IMR-90 (cell line): ENCODE measurements around the gene MAZ. TPM values are rescaled to one million over a fixed set of nuclear protein-coding genes. Genes with fewer than 3 reads are reported as not detected.

Experiments
- ATAC-seq: fragments of 200-7000 bp; cut with Tn5 transposase; 2 replicates; pipeline ENCODE4 v1.9.1; 2020; ENCODE audit warnings: low read depth, mild to moderate bottlenecking, moderate library complexity
- BruUV-seq: library from RNA; stranded (reverse); fragments of 400-500 nt; replicated peaks from 2 replicates; lab custom pipeline; 2021; lab: Mats Ljungman, UMichigan
- CTCF ChIA-PET: fragments of 300-600 bp; formaldehyde crosslinking; extraction: SDS; loops from one replicate; lab custom pipeline; 2021; ENCODE audit warnings: antibody characterized with exemption; lab: Yijun Ruan, JAX
- POLR2A ChIA-PET: fragments of 300-600 bp; sonication (Branson Sonifier 250); formaldehyde crosslinking; loops from one replicate; lab custom pipeline; 2022; ENCODE audit warnings: antibody characterized with exemption; ENCODE audit not compliant: unreplicated experiment; lab: Charles Lee
- DNase-seq: peaks from one replicate; pipeline ENCODE4 v3.0.0; 2013
- H2AFZ ChIP-seq: replicated peaks from 2 replicates; pipeline ENCODE3; 2013; ENCODE audit warnings: low read length, mild to moderate bottlenecking; ENCODE audit not compliant: poor library complexity
- H2AK5ac ChIP-seq: 2 replicates; pipeline ENCODE4 v1.6.1; 2013; ENCODE audit warnings: low read depth, low read length, inconsistent platforms
- H2AK9ac ChIP-seq: replicated peaks from 2 replicates; pipeline ENCODE3; 2013; ENCODE audit warnings: mild to moderate bottlenecking, low read depth, low read length, moderate library complexity; ENCODE audit not compliant: poor library complexity
- H2BK120ac ChIP-seq: 2 replicates; pipeline ENCODE4 v1.6.1; 2013; ENCODE audit warnings: low read depth, low read length, inconsistent platforms
- H2BK15ac ChIP-seq: 3 replicates; pipeline ENCODE4 v1.6.1; 2013; ENCODE audit warnings: low read depth, low read length, inconsistent platforms
- H2BK20ac ChIP-seq: 2 replicates; pipeline ENCODE4 v1.6.1; 2013; ENCODE audit warnings: low read depth, mild to moderate bottlenecking, inconsistent platforms, low read length, moderate library complexity
- H2BK5ac ChIP-seq: 2 replicates; pipeline ENCODE4 v1.6.1; 2013; ENCODE audit warnings: mild to moderate bottlenecking, low read depth, low read length, inconsistent platforms; ENCODE audit not compliant: poor library complexity, severe bottlenecking
- H3K14ac ChIP-seq: replicated peaks from 2 replicates; pipeline ENCODE4 v1.6.1; 2013; ENCODE audit warnings: low read depth, low read length, inconsistent platforms
- H3K18ac ChIP-seq: 2 replicates; pipeline ENCODE4 v1.6.1; 2013; ENCODE audit warnings: low read depth, low read length, control low read depth
- H3K23ac ChIP-seq: 2 replicates; pipeline ENCODE4 v1.6.1; 2013; ENCODE audit warnings: low read depth, low read length, inconsistent platforms
- H3K27ac ChIP-seq: 2 replicates; pipeline ENCODE4 v1.5.1; 2013; ENCODE audit warnings: mild to moderate bottlenecking, control low read depth, low read length; ENCODE audit not compliant: insufficient read depth
- H3K27me3 ChIP-seq: 2 replicates; pipeline ENCODE4 v1.6.1; 2013; ENCODE audit warnings: low read length; ENCODE audit not compliant: control insufficient read depth, insufficient read depth
- H3K36me3 ChIP-seq: 2 replicates; pipeline ENCODE4 v1.6.1; 2013; ENCODE audit warnings: low read length, mixed read lengths; ENCODE audit not compliant: control insufficient read depth, insufficient read depth
- H3K4ac ChIP-seq: 2 replicates; pipeline ENCODE4 v1.6.1; 2013; ENCODE audit warnings: low read depth, low read length, inconsistent platforms
- H3K4me1 ChIP-seq: 2 replicates; pipeline ENCODE4 v1.6.1; 2013; ENCODE audit warnings: low read length, mixed read lengths; ENCODE audit not compliant: control insufficient read depth, insufficient read depth
- H3K4me2 ChIP-seq: 2 replicates; pipeline ENCODE4 v1.6.1; 2013; ENCODE audit warnings: low read depth, mild to moderate bottlenecking, control low read depth, low read length, moderate library complexity
- H3K4me3 ChIP-seq: 2 replicates; pipeline ENCODE4 v1.5.1; 2013; ENCODE audit warnings: low read depth, mild to moderate bottlenecking, control low read depth, low read length, moderate library complexity; ENCODE audit not compliant: insufficient read depth
- H3K56ac ChIP-seq: 2 replicates; pipeline ENCODE4 v1.6.1; 2013; ENCODE audit warnings: low read length, inconsistent platforms; ENCODE audit not compliant: insufficient read depth; ENCODE audit errors: extremely low read depth
- H3K79me1 ChIP-seq, 2 experiments: 2 replicates each; pipeline ENCODE4 v1.6.1; 2013; ENCODE audit warnings: low read length in 2 of 2, inconsistent platforms in 1 of 2, low read depth in 1 of 2
- H3K9ac ChIP-seq: 2 replicates; pipeline ENCODE4 v1.6.1; 2013; ENCODE audit warnings: low read depth, low read length, control low read depth
- H3K9me1 ChIP-seq: 2 replicates; pipeline ENCODE4 v1.6.1; 2013; ENCODE audit warnings: low read length, inconsistent platforms; ENCODE audit not compliant: insufficient read depth
- H3K9me3 ChIP-seq: 2 replicates; pipeline ENCODE4 v1.6.1; 2013; ENCODE audit warnings: low read length; ENCODE audit not compliant: control insufficient read depth, insufficient read depth
- H4K20me1 ChIP-seq: 2 replicates; pipeline ENCODE4 v1.6.1; 2013; ENCODE audit warnings: low read length, inconsistent platforms; ENCODE audit not compliant: insufficient read depth
- H4K5ac ChIP-seq: 2 replicates; pipeline ENCODE4 v1.6.1; 2013; ENCODE audit warnings: mild to moderate bottlenecking, low read depth, low read length, control low read depth
- H4K8ac ChIP-seq, 2 experiments: 2 replicates each; pipeline ENCODE4 v1.6.1; 2013; ENCODE audit warnings: low read depth in 2 of 2, low read length in 2 of 2, control low read depth in 1 of 2, inconsistent platforms in 1 of 2
- H4K91ac ChIP-seq: 2 replicates; pipeline ENCODE4 v1.6.1; 2013; ENCODE audit warnings: low read depth, low read length, inconsistent platforms; ENCODE audit not compliant: insufficient read depth
- CEBPB ChIP-seq: IDR thresholded peaks from 2 replicates; pipeline ENCODE4 v1.6.1; 2012; ENCODE audit warnings: low read depth, low read length, improper control_type of control experiment
- ELK1 ChIP-seq: fragments of 150-350 bp; IDR thresholded peaks from 2 replicates; pipeline ENCODE4 v1.6.1; 2016; ENCODE audit warnings: low read depth, mild to moderate bottlenecking, low read length, moderate library complexity, borderline replicate concordance
- FOS ChIP-seq: fragments of 150-350 bp; IDR thresholded peaks from 2 replicates; pipeline ENCODE4 v1.6.1; 2016; ENCODE audit warnings: low read depth, low read length
- MAZ ChIP-seq: IDR thresholded peaks from 2 replicates; pipeline ENCODE4 v1.6.1; 2012; ENCODE audit warnings: low read depth, mild to moderate bottlenecking, low read length, improper control_type of control experiment, moderate library complexity, borderline replicate concordance
- MXI1 ChIP-seq: IDR thresholded peaks from 2 replicates; pipeline ENCODE4 v1.6.1; 2012; ENCODE audit warnings: low read depth, mild to moderate bottlenecking, low read length, moderate library complexity, borderline replicate concordance
- POLR2A ChIP-seq: IDR thresholded peaks from 2 replicates; pipeline ENCODE4 v1.6.1; 2012; ENCODE audit warnings: mild to moderate bottlenecking, low read depth, low read length
- RCOR1 ChIP-seq: IDR thresholded peaks from 2 replicates; pipeline ENCODE4 v1.6.1; 2012; ENCODE audit warnings: mild to moderate bottlenecking, low read length, improper control_type of control experiment; ENCODE audit not compliant: insufficient replicate concordance
- RFX5 ChIP-seq: IDR thresholded peaks from 2 replicates; pipeline ENCODE4 v1.8.0; 2012; ENCODE audit warnings: low read depth, mild to moderate bottlenecking, low read length, moderate library complexity
- WGBS, 2 experiments: methylation state at CpG; one replicate each; pipeline versions ENCODE4 v1.1.5 to v1.1.7; 2013; ENCODE audit warnings: missing lambda C conversion rate in 2 of 2; ENCODE audit not compliant: insufficient read length in 1 of 2; ENCODE audit errors: extremely low coverage in 2 of 2; 5-methylcytosine and 5-hydroxymethylcytosine counted together
- dilution Hi-C: fragments of 300-500 bp; cut with HindIII; formaldehyde crosslinking; loops from one replicate; pipeline ENCODE4 v1.14.3; 2018; ENCODE audit warnings: low sequenced_read_pairs; ENCODE audit not compliant: unreplicated experiment
- in situ Hi-C: fragments of 300-500 bp; cut with MboI; formaldehyde crosslinking; loops from 3 replicates; pipeline ENCODE4 v1.14.3; 2019; ENCODE audit warnings: low sequenced_read_pairs, inconsistent platforms, mixed read lengths
- intact Hi-C: fragments of 100-400 bp; cut with micrococcal nuclease; formaldehyde crosslinking; loops from 2 replicates; pipeline ENCODE4 v1.10.0; 2022
- polyA plus RNA-seq, 3 experiments: library from polyadenylated mRNA; depleted of rRNA; stranded (reverse); fragments of >200 nt; gene quantifications; 2 replicates each; pipeline ENCODE4 v1.2.3, GENCODE V29; 2012; ENCODE audit warnings: low replicate concordance in 1 of 3
- total RNA-seq: library from RNA; depleted of rRNA; stranded (reverse); fragments of >200 nt; gene quantifications from 2 replicates; pipeline ENCODE4 v1.2.3, GENCODE V29; 2012

The MAZ gene
- total and polyA plus RNA-seq, 2 of the 4 experiments (the other 2 are of a cell fraction), result 113 to 138 TPM

- BruUV-seq, result no TSS peak
- POLR2A ChIA-PET, result interaction anchor here (0.6 kb wide), 1 partner anchor 59 kb away, joined by 3 read pairs; no protein-coding TSS in a partner anchor
- intact Hi-C loops, result no loop called here
Measured at GRCh38 chr16:29794231-29794710, 12.1 kb upstream of the MAZ start.

More at GRCh38 chr16:29794231-29794710, 12.1 kb upstream of the MAZ start:
- in situ Hi-C loops (no loop called here), dilution Hi-C loops (no loop called here)
- Histone ChIP-seq H2BK5ac (no peak overlapping the region), H2AK5ac (no peak overlapping the region), H3K4ac (no peak overlapping the region), H2BK15ac (no peak overlapping the region), H3K27ac (no peak overlapping the region), H2BK120ac (no peak overlapping the region), H2AFZ (no peak overlapping the region), H3K18ac (no peak overlapping the region), H3K56ac (no peak overlapping the region), H3K36me3 (peaks cover 14% of the 10 kb centered on the region), H3K4me2 (no peak overlapping the region), H4K20me1 (no peaks in the 10 kb centered on the region), H3K9ac (no peak overlapping the region), H3K23ac (no peak overlapping the region), H3K9me3 (no peaks in the 10 kb centered on the region), H4K8ac (no peak overlapping the region), H4K5ac (no peak overlapping the region), H3K79me1 (peaks cover 38 to 52% of the 10 kb centered on the region in 2 experiments), H3K9me1 (peaks cover 10% of the 10 kb centered on the region), H4K91ac (no peak overlapping the region), H3K4me3 (no peak overlapping the region), H3K4me1 (peaks cover 3% of the 10 kb centered on the region), H2AK9ac (no peak overlapping the region), H2BK20ac (no peak overlapping the region), H3K14ac (no peak overlapping the region), H3K27me3 (no peaks in the 10 kb centered on the region)
- DNase-seq, result no peak
- no peak for ATAC-seq
- CTCF ChIA-PET, result no interaction called here
- TF ChIP-seq RCOR1, result no peak
- no peak for TF ChIP-seq RFX5
- TF ChIP-seq CEBPB, result no peak
- TF ChIP-seq MXI1, result no peak
- no peak for TF ChIP-seq POLR2A
- no peak for TF ChIP-seq FOS
- no peak for TF ChIP-seq MAZ
- TF ChIP-seq ELK1, result no peak
- WGBS, 2 experiments, result no CpG with 5 or more reads among the region's 3 CpGs
